ENCODE data around the gene INSIG2. TPM values are rescaled to one million over a fixed set of nuclear protein-coding genes. Genes with fewer than 3 reads are reported as not detected.
A peak's percentile ranks its signal among the peaks of the same experiment; 100 is the strongest.

Gene INSIG2
- total and polyA plus RNA-seq, 5 donors: 13.2 to 18.4 (median 14.9) TPM

GRCh38 chr2:118059919-118060478 lies 28.3 kb upstream of the INSIG2 start:
- 68% methylated on average over 4 of the region's 4 CpGs for WGBS
- no peaks in the 10 kb centered on the region for H3K27me3 ChIP-seq (ENCODE audit: control insufficient read depth, insufficient read depth)

GRCh38 chr2:118061135-118061955 lies 26.9 kb upstream of the INSIG2 start:
- peak; percentile 45 to 46 for ATAC-seq
- Histone ChIP-seq H3K4me3 (ENCODE audit: low read length) (no peak overlapping the region), H3K27me3 (ENCODE audit: control insufficient read depth, insufficient read depth) (no peaks in the 10 kb centered on the region), H3K27ac (ENCODE audit: low read length) (no peak overlapping the region), H3K9me3 (ENCODE audit: control insufficient read depth, low read length) (no peaks in the 10 kb centered on the region), H3K4me1 (ENCODE audit: control insufficient read depth, insufficient read depth, low read length) (no peaks in the 10 kb centered on the region)
- WGBS: 61% methylated on average over 4 of the region's 4 CpGs
- DNase-seq: no peak
- intact Hi-C loops (cut with DNase I): no loop called here

More at GRCh38 chr2:118059919-118060478, 28.3 kb upstream of the INSIG2 start:
- intact Hi-C loops (cut with DNase I): loop anchor here in 1 of 4 donors (10.0 kb wide), 1 partner anchor 125 kb away; no protein-coding TSS in a partner anchor
- H3K4me1 ChIP-seq (ENCODE audit: control insufficient read depth, insufficient read depth, low read length): no peaks in the 10 kb centered on the region
- DNase-seq (no peak), ATAC-seq (peak in 1 of 2 donors; percentile 21)
- no peak overlapping the region for H3K27ac ChIP-seq (ENCODE audit: low read length)
- no peaks in the 10 kb centered on the region for H3K9me3 ChIP-seq (ENCODE audit: control insufficient read depth, low read length)
- H3K4me3 ChIP-seq (ENCODE audit: low read length): no peak overlapping the region

- Histone ChIP-seq H3K27ac (ENCODE audit: low read length) (no peak overlapping the region), H3K27me3 (ENCODE audit: control insufficient read depth, insufficient read depth) (no peaks in the 10 kb centered on the region), H3K4me3 (ENCODE audit: low read length) (no peak overlapping the region), H3K9me3 (ENCODE audit: control insufficient read depth, low read length) (no peaks in the 10 kb centered on the region), H3K4me1 (ENCODE audit: control insufficient read depth, insufficient read depth, low read length) (no peaks in the 10 kb centered on the region)
- DNase-seq: no peak
- intact Hi-C loops (cut with DNase I): no loop called here
- ATAC-seq: no peak
Observed at GRCh38 chr2:118062048-118062447, 26.2 kb upstream of the INSIG2 start.

- Histone ChIP-seq H3K4me1 (ENCODE audit: control insufficient read depth, insufficient read depth, low read length) (no peaks in the 10 kb centered on the region), H3K4me3 (ENCODE audit: low read length) (no peak overlapping the region), H3K27me3 (ENCODE audit: control insufficient read depth, insufficient read depth) (no peaks in the 10 kb centered on the region), H3K9me3 (ENCODE audit: control insufficient read depth, low read length) (no peaks in the 10 kb centered on the region), H3K27ac (ENCODE audit: low read length) (no peak overlapping the region)
- intact Hi-C loops (cut with DNase I): no loop called here
- WGBS: 52% methylated on average over 2 of the region's 2 CpGs
- DNase-seq: no peak
- ATAC-seq: no peak
Observed at GRCh38 chr2:118062669-118063068, 25.6 kb upstream of the INSIG2 start.

GRCh38 chr2:118065015-118065706 lies 23.1 kb upstream of the INSIG2 start:
- WGBS: 16% methylated on average over 5 of the region's 5 CpGs
- Histone ChIP-seq H3K4me3 (ENCODE audit: low read length) (no peak overlapping the region), H3K27ac (ENCODE audit: low read length) (no peak overlapping the region), H3K4me1 (ENCODE audit: control insufficient read depth, insufficient read depth, low read length) (no peaks in the 10 kb centered on the region), H3K9me3 (ENCODE audit: control insufficient read depth, low read length) (no peaks in the 10 kb centered on the region), H3K27me3 (ENCODE audit: control insufficient read depth, insufficient read depth) (no peaks in the 10 kb centered on the region)
- intact Hi-C loops (cut with DNase I): no loop called here
- ATAC-seq (no peak), DNase-seq (no peak)

- Histone ChIP-seq H3K4me3 (ENCODE audit: low read length) (no peak overlapping the region), H3K27ac (ENCODE audit: low read length) (no peak overlapping the region), H3K9me3 (ENCODE audit: control insufficient read depth, low read length) (no peaks in the 10 kb centered on the region), H3K4me1 (ENCODE audit: control insufficient read depth, insufficient read depth, low read length) (no peaks in the 10 kb centered on the region), H3K27me3 (ENCODE audit: control insufficient read depth, insufficient read depth) (no peaks in the 10 kb centered on the region)
- no peak for ATAC-seq
- no peak for DNase-seq
- 73% methylated on average over 8 of the region's 8 CpGs for WGBS
- intact Hi-C loops (cut with DNase I): no loop called here
Observed at GRCh38 chr2:118065921-118066511, 22.3 kb upstream of the INSIG2 start.

- ATAC-seq (no peak), DNase-seq (no peak)
- H3K4me3 ChIP-seq (ENCODE audit: low read length): no peak overlapping the region
- 81% methylated on average over 9 of the region's 9 CpGs for WGBS
- H3K9me3 ChIP-seq (ENCODE audit: control insufficient read depth, low read length): no peaks in the 10 kb centered on the region
- no peak overlapping the region for H3K27ac ChIP-seq (ENCODE audit: low read length)
- intact Hi-C loops (cut with DNase I): no loop called here
- no peaks in the 10 kb centered on the region for H3K4me1 ChIP-seq (ENCODE audit: control insufficient read depth, insufficient read depth, low read length)
- H3K27me3 ChIP-seq (ENCODE audit: control insufficient read depth, insufficient read depth): no peaks in the 10 kb centered on the region
Observed at GRCh38 chr2:118077636-118078247, 10.5 kb upstream of the INSIG2 start.

- DNase-seq (no peak), ATAC-seq (no peak)
- H3K27me3 ChIP-seq (ENCODE audit: control insufficient read depth, insufficient read depth): no peaks in the 10 kb centered on the region
- 60% methylated on average over 3 of the region's 3 CpGs for WGBS
- H3K4me3 ChIP-seq (ENCODE audit: low read length): no peak overlapping the region
- intact Hi-C loops (cut with DNase I): no loop called here
- no peak overlapping the region for H3K27ac ChIP-seq (ENCODE audit: low read length)
- H3K9me3 ChIP-seq (ENCODE audit: control insufficient read depth, low read length): no peaks in the 10 kb centered on the region
- H3K4me1 ChIP-seq (ENCODE audit: control insufficient read depth, insufficient read depth, low read length): no peaks in the 10 kb centered on the region
Observed at GRCh38 chr2:118078734-118079133, 9.5 kb upstream of the INSIG2 start.

GRCh38 chr2:118084491-118085089 lies 3.7 kb upstream of the INSIG2 start:
- WGBS: 85% methylated on average over 5 of the region's 5 CpGs
- no peak overlapping the region for H3K27ac ChIP-seq (ENCODE audit: low read length)
- no peaks in the 10 kb centered on the region for H3K9me3 ChIP-seq (ENCODE audit: control insufficient read depth, low read length)
- H3K4me1 ChIP-seq (ENCODE audit: control insufficient read depth, insufficient read depth, low read length): peaks cover 4% of the 10 kb centered on the region
- H3K27me3 ChIP-seq (ENCODE audit: control insufficient read depth, insufficient read depth): no peaks in the 10 kb centered on the region
- ATAC-seq: no peak
- no peak for DNase-seq
- no peak overlapping the region for H3K4me3 ChIP-seq (ENCODE audit: low read length)
- intact Hi-C loops (cut with DNase I): no loop called here

- ATAC-seq (no peak), DNase-seq (no peak)
- Histone ChIP-seq H3K4me1 (ENCODE audit: control insufficient read depth, insufficient read depth, low read length) (peaks cover 4% of the 10 kb centered on the region), H3K27ac (ENCODE audit: low read length) (no peak overlapping the region), H3K9me3 (ENCODE audit: control insufficient read depth, low read length) (no peaks in the 10 kb centered on the region), H3K4me3 (ENCODE audit: low read length) (no peak overlapping the region), H3K27me3 (ENCODE audit: control insufficient read depth, insufficient read depth) (no peaks in the 10 kb centered on the region)
- 95% methylated on average over 2 of the region's 2 CpGs for WGBS
- intact Hi-C loops (cut with DNase I): no loop called here
Observed at GRCh38 chr2:118085173-118086023, 2.9 kb upstream of the INSIG2 start.
